Neural cell (in vitro differentiated cells): ENCODE data around the gene ULK3. TPM values are rescaled to one million over a fixed set of nuclear protein-coding genes. Genes with fewer than 3 reads are reported as not detected.

Experiments
- H2AFZ ChIP-seq: fragments of 200-600, 300-800 bp; sonication (generic), shearing (Covaris generic); 2 replicates; pipeline ENCODE4 v1.6.0; 2014; ENCODE audit warnings: low read depth, mild to moderate bottlenecking, antibody characterized with exemption, low read length, moderate library complexity
- H3F3A ChIP-seq: fragments of 200-600 bp; shearing (Covaris generic); 2 replicates; pipeline ENCODE4 v1.6.1; 2016; ENCODE audit warnings: mild to moderate bottlenecking, moderate library complexity, mixed read lengths, antibody characterized with exemption, low read length; ENCODE audit not compliant: insufficient read depth, poor library complexity, severe bottlenecking
- H3K27ac ChIP-seq: fragments of 200-600, 300-800 bp; sonication (generic), shearing (Covaris generic); 2 replicates; pipeline ENCODE4 v1.5.1; 2014; ENCODE audit warnings: mild to moderate bottlenecking, low read length, moderate library complexity
- H3K27me3 ChIP-seq: fragments of 300-800, 200-600 bp; sonication (generic), shearing (Covaris generic); 2 replicates; pipeline ENCODE4 v1.6.0; 2014; ENCODE audit warnings: mild to moderate bottlenecking, low read depth, low read length, moderate library complexity; ENCODE audit not compliant: insufficient read depth
- H3K36me3 ChIP-seq: fragments of 300-800, 200-600 bp; sonication (generic), shearing (Covaris generic); 2 replicates; pipeline ENCODE4 v1.5.1; 2014; ENCODE audit warnings: mild to moderate bottlenecking, antibody characterized with exemption, low read length, moderate library complexity; ENCODE audit not compliant: insufficient read depth
- H3K4me2 ChIP-seq: fragments of 300-800, 200-600 bp; sonication (generic), shearing (Covaris generic); 2 replicates; pipeline ENCODE4 v1.6.0; 2014; ENCODE audit warnings: mild to moderate bottlenecking, low read length
- H3K4me3 ChIP-seq: fragments of 300-800, 200-600 bp; sonication (generic), shearing (Covaris generic); 2 replicates; pipeline ENCODE4 v1.5.1; 2014; ENCODE audit warnings: mild to moderate bottlenecking, low read length, moderate library complexity
- H3K79me2 ChIP-seq: fragments of 200-600 bp; shearing (Covaris generic); replicated peaks from 2 replicates; pipeline ENCODE4 v1.6.0; 2014; ENCODE audit warnings: mild to moderate bottlenecking, low read length, moderate library complexity; ENCODE audit not compliant: insufficient read depth
- H3K9ac ChIP-seq: fragments of 300-800, 200-600 bp; sonication (generic), shearing (Covaris generic); 2 replicates; pipeline ENCODE4 v1.6.1; 2016; ENCODE audit warnings: mild to moderate bottlenecking, low read length, mixed read lengths
- H3K9me2 ChIP-seq: fragments of 200-600 bp; shearing (Covaris generic); 2 replicates; pipeline ENCODE4 v1.6.1; 2016; ENCODE audit warnings: mild to moderate bottlenecking, low read length, mixed read lengths; ENCODE audit not compliant: insufficient read depth
- H3K9me3 ChIP-seq: fragments of 200-600, 300-800 bp; sonication (generic), shearing (Covaris generic); 2 replicates; pipeline ENCODE4 v1.6.1; 2016; ENCODE audit warnings: mild to moderate bottlenecking, mixed run types, low read length, moderate library complexity, mixed read lengths
- H4K20me1 ChIP-seq: fragments of 200-600 bp; shearing (Covaris generic); 2 replicates; pipeline ENCODE4 v1.6.1; 2016; ENCODE audit warnings: mild to moderate bottlenecking, mixed run types; ENCODE audit not compliant: insufficient read depth
- EP300 ChIP-seq: fragments of 450-650 bp; conservative IDR thresholded peaks from 2 replicates; pipeline ENCODE4 v1.6.1; 2014; ENCODE audit warnings: antibody characterized with exemption, mild to moderate bottlenecking, moderate library complexity; ENCODE audit not compliant: poor library complexity, severe bottlenecking
- EZH2 ChIP-seq: fragments of 200-600, 300-800 bp; shearing (Covaris generic), sonication (generic); IDR thresholded peaks from 2 replicates; pipeline ENCODE4 v1.6.1; 2014; ENCODE audit warnings: antibody characterized with exemption, low read length, borderline replicate concordance, mild to moderate bottlenecking; ENCODE audit not compliant: insufficient read depth, poor library complexity, severe bottlenecking
- MXI1 ChIP-seq: fragments of 450-650 bp; conservative IDR thresholded peaks from 2 replicates; pipeline ENCODE4 v1.6.1; 2014; ENCODE audit warnings: antibody characterized with exemption, mild to moderate bottlenecking; ENCODE audit not compliant: poor library complexity, severe bottlenecking
- POLR2AphosphoS5 ChIP-seq: IDR thresholded peaks from 2 replicates; pipeline ENCODE4 v1.6.1; 2012
- RAD21 ChIP-seq: fragments of 450-650 bp; conservative IDR thresholded peaks from 2 replicates; pipeline ENCODE4 v1.6.1; 2014; ENCODE audit warnings: antibody characterized with exemption, mild to moderate bottlenecking, moderate library complexity
- SMC3 ChIP-seq: fragments of 450-650 bp; conservative IDR thresholded peaks from 2 replicates; pipeline ENCODE4 v1.6.1; 2014; ENCODE audit warnings: antibody characterized with exemption, mild to moderate bottlenecking, moderate library complexity; ENCODE audit not compliant: poor library complexity
- TAF1 ChIP-seq: IDR thresholded peaks from 2 replicates; pipeline ENCODE4 v1.6.1; 2012; ENCODE audit warnings: low read depth
- polyA plus RNA-seq: library from polyadenylated mRNA; depleted of rRNA; stranded (reverse); fragments of >200 nt; gene quantifications from 2 replicates; pipeline ENCODE4 v1.2.3, GENCODE V29; 2014
- TF ChIP-seq, protein P1 (sequence below): fragments of 450-650 bp; IDR thresholded peaks from 2 replicates; pipeline ENCODE4 v1.5.1; 2014; ENCODE audit warnings: antibody characterized with exemption, mild to moderate bottlenecking, moderate library complexity; ENCODE audit not compliant: poor library complexity, severe bottlenecking
- TF ChIP-seq, protein P2 (sequence below): IDR thresholded peaks from 2 replicates; pipeline ENCODE4 v1.6.1; 2012; ENCODE audit warnings: borderline replicate concordance

Gene ULK3
- polyA plus RNA-seq, 1 donor from 2014 or later, result 193 TPM

DNA sequence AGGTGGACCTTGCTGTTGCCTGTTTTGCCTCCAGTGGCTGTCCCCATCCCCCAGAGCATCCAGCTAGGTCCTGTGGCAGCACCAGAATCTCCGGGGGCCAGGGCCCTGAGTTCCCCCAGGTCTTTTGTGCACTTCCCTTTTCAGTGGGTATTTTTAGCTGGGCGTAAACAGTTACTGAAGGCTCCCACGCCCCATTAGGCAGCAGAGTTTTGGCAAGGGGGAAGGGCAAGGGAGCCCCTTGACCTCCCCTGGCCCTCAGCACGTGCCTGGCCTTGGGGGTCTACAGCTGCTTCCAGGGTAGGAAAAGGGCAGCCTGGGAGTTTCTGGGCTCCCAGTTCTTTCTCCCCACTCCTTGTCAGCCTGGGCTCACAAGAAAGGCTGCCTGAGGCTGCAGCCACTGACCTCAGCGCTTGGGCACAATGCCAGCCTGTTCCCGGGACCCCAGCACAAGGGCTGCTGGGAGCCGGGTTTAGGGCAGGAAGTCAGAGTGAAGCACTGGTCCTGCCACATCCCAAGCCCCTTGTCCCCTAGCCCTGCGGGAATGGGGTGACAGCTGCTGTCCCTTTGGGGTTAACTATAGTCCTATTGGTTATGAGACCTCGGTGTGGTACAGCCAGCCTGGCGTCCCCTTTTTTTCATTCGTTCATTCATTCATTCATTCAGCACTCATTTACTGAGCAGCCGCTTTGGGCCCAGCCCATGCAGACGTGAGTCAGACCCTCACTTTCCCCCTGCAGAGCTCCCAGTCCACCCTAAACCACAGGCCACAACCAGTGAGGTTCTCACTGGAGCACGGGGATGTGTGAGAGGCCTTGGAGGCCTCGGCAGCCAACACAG is 52.7 kb downstream of the ULK3 start:
- no peaks in the 10 kb centered on the region for H4K20me1 ChIP-seq
- H3K27me3 ChIP-seq, result no peaks in the 10 kb centered on the region
- H2AFZ ChIP-seq, result no peak overlapping the region
- H3K4me2 ChIP-seq, result no peak overlapping the region
- no peaks in the 10 kb centered on the region for H3K9me3 ChIP-seq
- no peak overlapping the region for H3K9ac ChIP-seq
- H3F3A ChIP-seq, result no peaks in the 10 kb centered on the region
- no peak overlapping the region for H3K4me3 ChIP-seq
- peaks cover 31% of the 10 kb centered on the region for H3K79me2 ChIP-seq
- no peak for TF ChIP-seq EZH2
- H3K36me3 ChIP-seq, result no peaks in the 10 kb centered on the region
- no peaks in the 10 kb centered on the region for H3K9me2 ChIP-seq
- no peak overlapping the region for H3K27ac ChIP-seq

DNA sequence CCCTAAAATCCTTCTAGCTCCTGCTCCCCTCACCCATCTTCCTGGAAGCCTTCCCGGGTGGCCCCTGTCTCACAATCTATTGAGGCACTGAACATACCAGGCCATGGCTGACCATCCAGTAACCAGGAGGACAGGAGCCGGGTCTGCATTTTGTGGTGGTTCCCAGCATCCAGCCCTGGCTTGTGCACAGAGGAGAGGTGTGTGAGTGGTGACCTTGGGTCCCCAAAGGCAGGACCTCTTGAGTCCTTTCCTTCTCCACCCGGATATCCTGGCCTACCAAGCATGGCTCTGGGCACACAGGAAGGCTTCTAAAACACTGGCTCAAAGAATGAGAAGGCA is 53.2 kb downstream of the ULK3 start:
- H3K9me2 ChIP-seq, result no peaks in the 10 kb centered on the region
- no peak overlapping the region for H3K4me2 ChIP-seq
- H3K79me2 ChIP-seq, result peaks cover 37% of the 10 kb centered on the region
- H3K36me3 ChIP-seq, result no peaks in the 10 kb centered on the region
- no peak overlapping the region for H3K27ac ChIP-seq
- no peak overlapping the region for H3K4me3 ChIP-seq
- H3K9me3 ChIP-seq, result no peaks in the 10 kb centered on the region
- TF ChIP-seq SMC3, result no peak
- TF ChIP-seq MXI1, result no peak
- TF ChIP-seq, protein P1, sequence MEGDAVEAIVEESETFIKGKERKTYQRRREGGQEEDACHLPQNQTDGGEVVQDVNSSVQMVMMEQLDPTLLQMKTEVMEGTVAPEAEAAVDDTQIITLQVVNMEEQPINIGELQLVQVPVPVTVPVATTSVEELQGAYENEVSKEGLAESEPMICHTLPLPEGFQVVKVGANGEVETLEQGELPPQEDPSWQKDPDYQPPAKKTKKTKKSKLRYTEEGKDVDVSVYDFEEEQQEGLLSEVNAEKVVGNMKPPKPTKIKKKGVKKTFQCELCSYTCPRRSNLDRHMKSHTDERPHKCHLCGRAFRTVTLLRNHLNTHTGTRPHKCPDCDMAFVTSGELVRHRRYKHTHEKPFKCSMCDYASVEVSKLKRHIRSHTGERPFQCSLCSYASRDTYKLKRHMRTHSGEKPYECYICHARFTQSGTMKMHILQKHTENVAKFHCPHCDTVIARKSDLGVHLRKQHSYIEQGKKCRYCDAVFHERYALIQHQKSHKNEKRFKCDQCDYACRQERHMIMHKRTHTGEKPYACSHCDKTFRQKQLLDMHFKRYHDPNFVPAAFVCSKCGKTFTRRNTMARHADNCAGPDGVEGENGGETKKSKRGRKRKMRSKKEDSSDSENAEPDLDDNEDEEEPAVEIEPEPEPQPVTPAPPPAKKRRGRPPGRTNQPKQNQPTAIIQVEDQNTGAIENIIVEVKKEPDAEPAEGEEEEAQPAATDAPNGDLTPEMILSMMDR, result no peak
- TF ChIP-seq EP300, result no peak
- no peak for TF ChIP-seq EZH2
- no peak for TF ChIP-seq POLR2AphosphoS5
- TF ChIP-seq RAD21, result no peak
- TF ChIP-seq, protein P2, sequence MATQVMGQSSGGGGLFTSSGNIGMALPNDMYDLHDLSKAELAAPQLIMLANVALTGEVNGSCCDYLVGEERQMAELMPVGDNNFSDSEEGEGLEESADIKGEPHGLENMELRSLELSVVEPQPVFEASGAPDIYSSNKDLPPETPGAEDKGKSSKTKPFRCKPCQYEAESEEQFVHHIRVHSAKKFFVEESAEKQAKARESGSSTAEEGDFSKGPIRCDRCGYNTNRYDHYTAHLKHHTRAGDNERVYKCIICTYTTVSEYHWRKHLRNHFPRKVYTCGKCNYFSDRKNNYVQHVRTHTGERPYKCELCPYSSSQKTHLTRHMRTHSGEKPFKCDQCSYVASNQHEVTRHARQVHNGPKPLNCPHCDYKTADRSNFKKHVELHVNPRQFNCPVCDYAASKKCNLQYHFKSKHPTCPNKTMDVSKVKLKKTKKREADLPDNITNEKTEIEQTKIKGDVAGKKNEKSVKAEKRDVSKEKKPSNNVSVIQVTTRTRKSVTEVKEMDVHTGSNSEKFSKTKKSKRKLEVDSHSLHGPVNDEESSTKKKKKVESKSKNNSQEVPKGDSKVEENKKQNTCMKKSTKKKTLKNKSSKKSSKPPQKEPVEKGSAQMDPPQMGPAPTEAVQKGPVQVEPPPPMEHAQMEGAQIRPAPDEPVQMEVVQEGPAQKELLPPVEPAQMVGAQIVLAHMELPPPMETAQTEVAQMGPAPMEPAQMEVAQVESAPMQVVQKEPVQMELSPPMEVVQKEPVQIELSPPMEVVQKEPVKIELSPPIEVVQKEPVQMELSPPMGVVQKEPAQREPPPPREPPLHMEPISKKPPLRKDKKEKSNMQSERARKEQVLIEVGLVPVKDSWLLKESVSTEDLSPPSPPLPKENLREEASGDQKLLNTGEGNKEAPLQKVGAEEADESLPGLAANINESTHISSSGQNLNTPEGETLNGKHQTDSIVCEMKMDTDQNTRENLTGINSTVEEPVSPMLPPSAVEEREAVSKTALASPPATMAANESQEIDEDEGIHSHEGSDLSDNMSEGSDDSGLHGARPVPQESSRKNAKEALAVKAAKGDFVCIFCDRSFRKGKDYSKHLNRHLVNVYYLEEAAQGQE, result no peak
- no peak for TF ChIP-seq TAF1
- H3F3A ChIP-seq, result no peaks in the 10 kb centered on the region
- H4K20me1 ChIP-seq, result no peaks in the 10 kb centered on the region
- no peak overlapping the region for H2AFZ ChIP-seq
- H3K27me3 ChIP-seq, result no peaks in the 10 kb centered on the region
- no peak overlapping the region for H3K9ac ChIP-seq
